Activated CD4-positive, alpha-beta T cell treated with anti-CD3 and anti-CD28 coated beads, Interleukin-2, amount 10 ng/mL, durations not matched to agents 24 days and 14 days (primary cell): ENCODE data around the gene B9D1. TPM values are rescaled to one million over a fixed set of nuclear protein-coding genes. Genes with fewer than 3 reads are reported as not detected.

ENCODE experiments used
- DNase-seq: peaks from one replicate; pipeline ENCODE4 v3.0.0; 2022
- H3K27ac Mint-ChIP-seq: one replicate; pipeline ENCODE4 v1.8.0; 2022; ENCODE audit warnings: mild to moderate bottlenecking, mixed read lengths
- H3K27me3 Mint-ChIP-seq: one replicate; pipeline ENCODE4 v1.8.0; 2022; ENCODE audit warnings: mixed read lengths
- H3K36me3 Mint-ChIP-seq: one replicate; pipeline ENCODE4 v1.8.0; 2022; ENCODE audit warnings: low read depth, mild to moderate bottlenecking, mixed read lengths
- H3K4me1 Mint-ChIP-seq: one replicate; pipeline ENCODE4 v1.8.0; 2021; ENCODE audit warnings: mixed read lengths
- H3K4me3 Mint-ChIP-seq: one replicate; pipeline ENCODE4 v1.8.0; 2022; ENCODE audit warnings: mild to moderate bottlenecking, moderate library complexity, mixed read lengths
- H3K9me3 Mint-ChIP-seq: one replicate; pipeline ENCODE4 v1.8.0; 2021; ENCODE audit warnings: mixed read lengths
- intact Hi-C: fragments of 100-400 bp; cut with micrococcal nuclease; formaldehyde crosslinking; loops from one replicate; pipeline ENCODE4 v1.15.1; 2023
- total RNA-seq: library from RNA; stranded (reverse); gene quantifications from 2 replicates; pipeline ENCODE4 v1.2.3, GENCODE V29; 2022

The B9D1 gene, protein sequence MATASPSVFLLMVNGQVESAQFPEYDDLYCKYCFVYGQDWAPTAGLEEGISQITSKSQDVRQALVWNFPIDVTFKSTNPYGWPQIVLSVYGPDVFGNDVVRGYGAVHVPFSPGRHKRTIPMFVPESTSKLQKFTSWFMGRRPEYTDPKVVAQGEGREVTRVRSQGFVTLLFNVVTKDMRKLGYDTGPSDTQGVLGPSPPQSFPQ
- 6.1 and 6.3 TPM in 2 replicates for total RNA-seq

- Mint-ChIP-seq H3K27me3 (peaks cover 15% of the 10 kb centered on the region), H3K4me3 (peak within 1 kb of the TSS; percentile 91), H3K4me1 (peaks cover 15% of the 10 kb centered on the region), H3K9me3 (no peaks in the 10 kb centered on the region), H3K36me3 (no peaks in the 10 kb centered on the region), H3K27ac (peak within 1 kb of the TSS; percentile 58)
- intact Hi-C loops: loop anchor here (1.0 to 5.0 kb wide), 5 partner anchors 16 to 404 kb away; partner anchors contain the start of genes ALDH3A2 and MAPK7
- peak; percentile 97 for DNase-seq
These were observed at the start of gene B9D1 for GRCh38 chr17:19362277-19363113. TSS of gene B9D1 (minus strand) at chr17:19362723. CDS start at chr17:19362569, 154 bp downstream.

DNA sequence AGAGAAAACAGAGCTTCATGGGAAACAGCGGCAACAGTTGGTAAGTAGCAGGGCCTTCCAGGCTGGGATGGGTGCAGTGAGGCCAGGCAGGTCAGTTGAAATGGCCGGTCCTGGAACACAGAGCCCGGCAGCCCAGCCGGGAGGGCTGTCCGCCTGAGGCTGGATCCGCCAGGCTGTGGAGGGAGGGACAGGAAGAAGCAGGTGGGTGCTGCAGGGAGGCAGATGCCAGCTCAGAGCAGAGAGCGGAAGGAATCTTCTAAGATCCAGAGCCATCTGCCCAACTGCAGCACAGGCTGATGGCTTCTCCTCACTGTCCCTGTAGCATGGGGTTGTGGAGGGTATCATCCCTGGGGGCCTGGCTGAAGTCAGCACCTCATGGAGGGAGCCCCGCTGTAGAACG is 49.1 kb upstream of the B9D1 start:
- Mint-ChIP-seq H3K27ac (no peak overlapping the region), H3K9me3 (no peaks in the 10 kb centered on the region), H3K36me3 (no peaks in the 10 kb centered on the region), H3K4me1 (no peaks in the 10 kb centered on the region), H3K27me3 (peaks cover 7% of the 10 kb centered on the region), H3K4me3 (no peak overlapping the region)
- intact Hi-C loops: no loop called here
- no peak for DNase-seq

GRCh38 chr17:19410875-19411620 is 48.5 kb upstream of the B9D1 start, which contains the start of gene RNF112:
TSS of gene RNF112 (plus strand) at chr17:19411232. CDS start at chr17:19411409, 177 bp downstream.
- Mint-ChIP-seq H3K36me3 (no peaks in the 10 kb centered on the region), H3K4me3 (no peak within 1 kb of the TSS), H3K27ac (no peak within 1 kb of the TSS), H3K4me1 (no peaks in the 10 kb centered on the region), H3K9me3 (no peaks in the 10 kb centered on the region), H3K27me3 (peaks cover 7% of the 10 kb centered on the region)
- no peak for DNase-seq
- intact Hi-C loops: no loop called here

GRCh38 chr17:19410091-19410490 is 47.6 kb upstream of the B9D1 start:
- intact Hi-C loops: no loop called here
- Mint-ChIP-seq H3K36me3 (no peaks in the 10 kb centered on the region), H3K27ac (no peak overlapping the region), H3K4me1 (no peaks in the 10 kb centered on the region), H3K4me3 (no peak overlapping the region), H3K27me3 (peaks cover 7% of the 10 kb centered on the region), H3K9me3 (no peaks in the 10 kb centered on the region)
- no peak for DNase-seq

- no peaks in the 10 kb centered on the region for H3K36me3 Mint-ChIP-seq
- H3K4me3 Mint-ChIP-seq: no peak overlapping the region
- H3K4me1 Mint-ChIP-seq: no peaks in the 10 kb centered on the region
- H3K27me3 Mint-ChIP-seq: peaks cover 7% of the 10 kb centered on the region
- no peaks in the 10 kb centered on the region for H3K9me3 Mint-ChIP-seq
- no peak overlapping the region for H3K27ac Mint-ChIP-seq
- no peak for DNase-seq
- intact Hi-C loops: no loop called here
These were observed 47.0 kb upstream of the B9D1 start for GRCh38 chr17:19409509-19409908.

GRCh38 chr17:19409066-19409465 is 46.5 kb upstream of the B9D1 start:
- intact Hi-C loops: no loop called here
- Mint-ChIP-seq H3K36me3 (no peaks in the 10 kb centered on the region), H3K27me3 (peaks cover 7% of the 10 kb centered on the region), H3K4me1 (no peaks in the 10 kb centered on the region), H3K4me3 (no peak overlapping the region), H3K9me3 (no peaks in the 10 kb centered on the region), H3K27ac (no peak overlapping the region)
- DNase-seq: no peak

DNA sequence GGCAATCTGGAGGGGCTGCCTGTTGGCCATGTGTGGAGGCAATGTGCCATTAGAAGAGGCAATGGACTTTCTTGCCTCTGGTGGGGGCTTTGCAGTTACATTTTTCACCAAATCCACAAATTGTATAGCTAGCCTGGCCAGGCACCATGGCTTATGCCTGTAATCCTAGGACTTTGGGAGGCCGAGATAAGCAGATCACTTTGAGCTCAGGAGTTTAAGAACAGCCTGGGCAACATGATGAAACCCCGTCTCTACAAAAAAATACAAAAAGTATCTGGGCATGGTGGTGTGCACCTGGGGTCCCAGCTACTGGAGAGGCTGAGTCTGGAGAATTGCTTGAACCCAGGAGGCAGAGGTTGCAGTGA is 45.8 kb upstream of the B9D1 start:
- DNase-seq: no peak
- Mint-ChIP-seq H3K4me3 (no peak overlapping the region), H3K27ac (no peak overlapping the region), H3K4me1 (no peaks in the 10 kb centered on the region), H3K36me3 (no peaks in the 10 kb centered on the region), H3K27me3 (peaks cover 7% of the 10 kb centered on the region), H3K9me3 (no peaks in the 10 kb centered on the region)
- intact Hi-C loops: no loop called here

DNA sequence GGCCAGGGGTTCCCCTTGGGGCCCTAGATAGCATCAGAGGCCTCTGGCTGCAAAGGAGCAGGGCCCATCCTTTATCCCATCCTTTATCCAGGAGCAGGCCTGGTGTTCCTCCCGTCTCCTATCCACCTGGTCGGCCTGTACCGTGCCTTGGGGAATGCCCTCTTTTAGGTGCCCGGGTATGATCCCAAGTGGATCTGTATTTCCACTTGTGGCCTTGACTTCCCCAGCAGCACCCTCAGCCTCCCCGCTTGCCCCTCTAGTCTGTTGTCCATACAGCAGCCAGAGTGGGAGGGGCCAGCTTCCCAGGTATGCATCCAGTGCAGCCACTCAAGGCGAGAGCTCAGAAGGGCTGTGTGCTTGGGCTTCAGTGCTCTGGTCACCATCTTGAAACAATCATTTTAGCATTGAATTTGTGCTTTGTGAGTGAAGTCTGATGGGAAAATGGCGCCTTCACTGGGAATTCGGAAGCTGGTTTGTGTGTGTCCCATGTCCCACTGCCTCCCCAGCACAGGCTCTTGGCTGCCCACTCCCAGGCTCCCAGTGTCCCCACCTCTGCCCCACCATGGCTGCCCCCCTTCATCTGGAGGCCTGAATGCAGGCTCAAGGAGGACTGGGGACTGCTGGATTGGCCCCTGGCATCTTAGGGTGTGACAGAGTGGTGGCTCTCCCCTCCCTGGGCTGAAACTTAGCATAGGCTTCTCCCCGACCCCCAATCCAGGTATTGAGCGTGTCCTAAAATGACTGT is 45.2 kb upstream of the B9D1 start:
- no peak for DNase-seq
- Mint-ChIP-seq H3K4me3 (no peak overlapping the region), H3K9me3 (no peaks in the 10 kb centered on the region), H3K27me3 (peaks cover 7% of the 10 kb centered on the region), H3K36me3 (no peaks in the 10 kb centered on the region), H3K4me1 (no peaks in the 10 kb centered on the region), H3K27ac (no peak overlapping the region)
- intact Hi-C loops: no loop called here

- H3K27ac Mint-ChIP-seq: no peak overlapping the region
- no peaks in the 10 kb centered on the region for H3K36me3 Mint-ChIP-seq
- DNase-seq: no peak
- peaks cover 4% of the 10 kb centered on the region for H3K27me3 Mint-ChIP-seq
- H3K9me3 Mint-ChIP-seq: no peaks in the 10 kb centered on the region
- H3K4me1 Mint-ChIP-seq: no peaks in the 10 kb centered on the region
- intact Hi-C loops: no loop called here
- no peak overlapping the region for H3K4me3 Mint-ChIP-seq
These were observed 42.6 kb upstream of the B9D1 start for GRCh38 chr17:19405114-19405513.

- no peaks in the 10 kb centered on the region for H3K36me3 Mint-ChIP-seq
- no peak for DNase-seq
- no peaks in the 10 kb centered on the region for H3K4me1 Mint-ChIP-seq
- H3K4me3 Mint-ChIP-seq: no peak overlapping the region
- peaks cover 1% of the 10 kb centered on the region for H3K27me3 Mint-ChIP-seq
- intact Hi-C loops: no loop called here
- H3K9me3 Mint-ChIP-seq: no peaks in the 10 kb centered on the region
- H3K27ac Mint-ChIP-seq: no peak overlapping the region
These were observed 41.7 kb upstream of the B9D1 start for GRCh38 chr17:19404264-19404663.

DNA sequence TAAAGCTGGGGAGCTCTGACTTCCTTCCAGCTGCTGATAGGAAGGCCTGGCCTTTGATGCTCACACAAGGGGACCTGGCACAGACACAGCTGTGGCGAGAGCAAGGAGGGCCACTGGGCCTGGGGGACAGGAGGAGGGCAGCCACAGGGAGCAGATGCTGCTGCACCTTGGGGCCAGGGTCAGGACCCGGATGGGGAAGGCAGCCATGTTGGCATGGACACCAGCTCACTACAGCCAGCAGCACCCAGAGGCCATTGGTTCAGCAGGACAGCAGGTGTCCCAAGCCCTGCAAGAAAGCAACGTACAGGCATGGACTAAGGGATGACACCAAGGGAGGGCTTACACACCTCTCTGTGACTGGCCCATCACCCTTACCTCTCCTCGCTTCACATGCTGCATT is 40.5 kb upstream of the B9D1 start:
- no peak for DNase-seq
- Mint-ChIP-seq H3K27ac (no peak overlapping the region), H3K36me3 (no peaks in the 10 kb centered on the region), H3K9me3 (no peaks in the 10 kb centered on the region), H3K4me3 (no peak overlapping the region), H3K4me1 (peaks cover 3% of the 10 kb centered on the region), H3K27me3 (no peaks in the 10 kb centered on the region)
- intact Hi-C loops: no loop called here

- H3K4me1 Mint-ChIP-seq: peaks cover 3% of the 10 kb centered on the region
- no peak overlapping the region for H3K27ac Mint-ChIP-seq
- no peaks in the 10 kb centered on the region for H3K27me3 Mint-ChIP-seq
- no peak overlapping the region for H3K4me3 Mint-ChIP-seq
- intact Hi-C loops: no loop called here
- H3K36me3 Mint-ChIP-seq: no peaks in the 10 kb centered on the region
- DNase-seq: no peak
- H3K9me3 Mint-ChIP-seq: no peaks in the 10 kb centered on the region
These were observed 39.6 kb upstream of the B9D1 start for GRCh38 chr17:19402171-19402570.

GRCh38 chr17:19401321-19402010 is 38.9 kb upstream of the B9D1 start:
- H3K4me1 Mint-ChIP-seq: peaks cover 3% of the 10 kb centered on the region
- H3K4me3 Mint-ChIP-seq: no peak overlapping the region
- H3K9me3 Mint-ChIP-seq: no peaks in the 10 kb centered on the region
- H3K36me3 Mint-ChIP-seq: no peaks in the 10 kb centered on the region
- intact Hi-C loops: no loop called here
- peaks cover 4% of the 10 kb centered on the region for H3K27me3 Mint-ChIP-seq
- no peak overlapping the region for H3K27ac Mint-ChIP-seq
- no peak for DNase-seq
